SU-DHL-6 (cell line): ENCODE data around the gene CSH1.

Experiments used
- H2AFZ ChIP-seq: fragments of 200-600 bp; sonication (generic); 2 replicates; pipeline ENCODE4 v1.6.1; 2014; ENCODE audit warnings: low read depth, mild to moderate bottlenecking, moderate library complexity, mixed read lengths, antibody characterized with exemption, low read length; ENCODE audit not compliant: severe bottlenecking
- H3F3A ChIP-seq: fragments of 200-600 bp; shearing (Covaris generic); 2 replicates; pipeline ENCODE4 v1.6.0; 2016; ENCODE audit warnings: antibody characterized with exemption, mild to moderate bottlenecking; ENCODE audit not compliant: insufficient read depth
- H3K27ac ChIP-seq: fragments of 200-600 bp; sonication (generic); 2 replicates; pipeline ENCODE4 v1.5.1; 2016; ENCODE audit warnings: low read depth, mild to moderate bottlenecking, low read length, moderate library complexity, mixed read lengths
- H3K27me3 ChIP-seq: fragments of 200-600 bp; sonication (generic), shearing (Covaris generic); 2 replicates; pipeline ENCODE4 v1.6.0; 2014; ENCODE audit warnings: mild to moderate bottlenecking, low read length
- H3K36me3 ChIP-seq: fragments of 200-600 bp; sonication (generic); 2 replicates; pipeline ENCODE4 v1.6.1; 2014; ENCODE audit warnings: mild to moderate bottlenecking, low read length, mixed read lengths
- H3K4me2 ChIP-seq: fragments of 300-600, 200-600 bp; shearing (Covaris generic), sonication (generic); 2 replicates; pipeline ENCODE4 v1.6.0; 2014; ENCODE audit warnings: low read length, low read depth, mild to moderate bottlenecking; ENCODE audit not compliant: poor library complexity, severe bottlenecking
- H3K4me3 ChIP-seq: fragments of 200-600 bp; sonication (generic); 2 replicates; pipeline ENCODE4 v1.5.1; 2014; ENCODE audit warnings: antibody characterized with exemption, low read length, mild to moderate bottlenecking, mixed read lengths; ENCODE audit not compliant: insufficient read depth, poor library complexity, severe bottlenecking
- H3K79me2 ChIP-seq: fragments of 200-600 bp; sonication (generic); 2 replicates; pipeline ENCODE4 v1.6.1; 2014; ENCODE audit warnings: mild to moderate bottlenecking, low read length, moderate library complexity; ENCODE audit not compliant: insufficient read depth
- H3K9ac ChIP-seq: fragments of 200-600 bp; sonication (generic); 2 replicates; pipeline ENCODE4 v1.7.0; 2014; ENCODE audit warnings: mild to moderate bottlenecking, low read length
- H3K9me2 ChIP-seq: fragments of 200-600 bp; sonication (generic); replicated peaks from 2 replicates; pipeline ENCODE4 v1.6.1; 2014; ENCODE audit warnings: low read length; ENCODE audit not compliant: insufficient read depth
- H3K9me3 ChIP-seq: fragments of 200-600 bp; sonication (generic); 2 replicates; pipeline ENCODE4 v1.6.1; 2014; ENCODE audit warnings: low read length, mixed read lengths; ENCODE audit not compliant: insufficient read depth
- H4K20me1 ChIP-seq: fragments of 200-600 bp; sonication (generic); 2 replicates; pipeline ENCODE4 v1.6.1; 2014; ENCODE audit warnings: low read depth, mild to moderate bottlenecking, antibody characterized with exemption, low read length, moderate library complexity, mixed read lengths
- EZH2phosphoT487 ChIP-seq: fragments of 200-600 bp; sonication (generic), shearing (Covaris generic); conservative IDR thresholded peaks from 2 replicates; pipeline ENCODE4 v1.6.1; 2018; ENCODE audit warnings: mild to moderate bottlenecking, antibody characterized with exemption, low read length, moderate library complexity, mixed read lengths
- TF ChIP-seq, protein P1 (sequence below): fragments of 200-600 bp; sonication (generic); IDR thresholded peaks from one replicate; pipeline ENCODE4 v1.5.1; 2017; ENCODE audit warnings: antibody characterized with exemption, mild to moderate bottlenecking, low read length, moderate library complexity; ENCODE audit not compliant: insufficient read depth, poor library complexity, severe bottlenecking

The CSH1 gene

GRCh38 chr17:63847525-63848249 is 48.7 kb downstream of the CSH1 start:
- Histone ChIP-seq H3K36me3 (no peaks in the 10 kb centered on the region), H3K79me2 (no peaks in the 10 kb centered on the region), H4K20me1 (no peaks in the 10 kb centered on the region), H3K9ac (no peak overlapping the region), H2AFZ (no peak overlapping the region), H3K9me2 (no peaks in the 10 kb centered on the region), H3K27me3 (no peaks in the 10 kb centered on the region), H3K4me2 (no peak overlapping the region), H3K9me3 (peaks cover 7% of the 10 kb centered on the region; the same call in 1 of the 2 replicates), H3K27ac (no peak overlapping the region), H3F3A (peaks cover 17% of the 10 kb centered on the region), H3K4me3 (no peak overlapping the region)
- TF ChIP-seq, protein P1, sequence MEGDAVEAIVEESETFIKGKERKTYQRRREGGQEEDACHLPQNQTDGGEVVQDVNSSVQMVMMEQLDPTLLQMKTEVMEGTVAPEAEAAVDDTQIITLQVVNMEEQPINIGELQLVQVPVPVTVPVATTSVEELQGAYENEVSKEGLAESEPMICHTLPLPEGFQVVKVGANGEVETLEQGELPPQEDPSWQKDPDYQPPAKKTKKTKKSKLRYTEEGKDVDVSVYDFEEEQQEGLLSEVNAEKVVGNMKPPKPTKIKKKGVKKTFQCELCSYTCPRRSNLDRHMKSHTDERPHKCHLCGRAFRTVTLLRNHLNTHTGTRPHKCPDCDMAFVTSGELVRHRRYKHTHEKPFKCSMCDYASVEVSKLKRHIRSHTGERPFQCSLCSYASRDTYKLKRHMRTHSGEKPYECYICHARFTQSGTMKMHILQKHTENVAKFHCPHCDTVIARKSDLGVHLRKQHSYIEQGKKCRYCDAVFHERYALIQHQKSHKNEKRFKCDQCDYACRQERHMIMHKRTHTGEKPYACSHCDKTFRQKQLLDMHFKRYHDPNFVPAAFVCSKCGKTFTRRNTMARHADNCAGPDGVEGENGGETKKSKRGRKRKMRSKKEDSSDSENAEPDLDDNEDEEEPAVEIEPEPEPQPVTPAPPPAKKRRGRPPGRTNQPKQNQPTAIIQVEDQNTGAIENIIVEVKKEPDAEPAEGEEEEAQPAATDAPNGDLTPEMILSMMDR, result no peak
- TF ChIP-seq EZH2phosphoT487, result no peak

DNA sequence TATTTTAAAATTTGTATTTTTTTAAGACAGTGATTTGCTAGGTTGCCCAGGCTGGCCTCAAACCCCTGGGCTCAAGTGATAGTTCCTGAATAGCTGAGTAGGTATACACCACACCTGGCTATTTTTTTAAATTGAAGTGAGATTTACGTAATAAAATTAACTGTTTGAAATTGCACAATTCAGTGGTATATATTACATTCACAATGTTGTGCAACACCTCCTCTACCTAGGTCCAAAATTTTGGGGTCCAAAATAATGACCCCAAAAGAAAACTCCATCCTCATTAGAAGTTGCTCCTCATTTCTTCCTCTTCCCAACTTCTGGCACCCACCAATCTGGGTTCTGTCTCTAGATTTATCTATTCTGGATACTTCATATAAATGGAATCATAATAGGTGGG is 50.9 kb downstream of the CSH1 start:
- Histone ChIP-seq H2AFZ (no peak overlapping the region), H3K79me2 (peaks cover 18% of the 10 kb centered on the region), H3K27me3 (no peaks in the 10 kb centered on the region), H3K4me2 (no peak overlapping the region), H3K36me3 (no peaks in the 10 kb centered on the region), H3F3A (peaks cover 17% of the 10 kb centered on the region), H3K9me2 (no peaks in the 10 kb centered on the region), H3K4me3 (no peak overlapping the region), H3K27ac (no peak overlapping the region), H4K20me1 (no peaks in the 10 kb centered on the region), H3K9ac (no peak overlapping the region), H3K9me3 (peaks cover 7% of the 10 kb centered on the region; the same call in 1 of the 2 replicates)
- TF ChIP-seq EZH2phosphoT487, result no peak
- TF ChIP-seq, protein P1, result no peak
